Tibial nerve (tissue), 3 donors: ENCODE data around the gene SCP2.

ENCODE experiments used
- POLR2A ChIP-seq, 2 donors: fragments of 450-650 bp; IDR thresholded peaks; one replicate each; pipeline ENCODE4 v1.6.1; 2017; ENCODE audit warnings: antibody characterized with exemption in 2 of 2, mild to moderate bottlenecking in 2 of 2, moderate library complexity in 2 of 2
- TF ChIP-seq, protein P1 (sequence below), 5 experiments: fragments of 200-600 bp in 3 of 5; fragments of 450-650 bp in 2 of 5; sonication (generic) in 3 of 5; IDR thresholded peaks; one replicate each; pipeline ENCODE4 v1.5.1; 2016 to 2019; ENCODE audit warnings: antibody characterized with exemption in 5 of 5, mild to moderate bottlenecking in 3 of 5, moderate library complexity in 2 of 5

DNA sequence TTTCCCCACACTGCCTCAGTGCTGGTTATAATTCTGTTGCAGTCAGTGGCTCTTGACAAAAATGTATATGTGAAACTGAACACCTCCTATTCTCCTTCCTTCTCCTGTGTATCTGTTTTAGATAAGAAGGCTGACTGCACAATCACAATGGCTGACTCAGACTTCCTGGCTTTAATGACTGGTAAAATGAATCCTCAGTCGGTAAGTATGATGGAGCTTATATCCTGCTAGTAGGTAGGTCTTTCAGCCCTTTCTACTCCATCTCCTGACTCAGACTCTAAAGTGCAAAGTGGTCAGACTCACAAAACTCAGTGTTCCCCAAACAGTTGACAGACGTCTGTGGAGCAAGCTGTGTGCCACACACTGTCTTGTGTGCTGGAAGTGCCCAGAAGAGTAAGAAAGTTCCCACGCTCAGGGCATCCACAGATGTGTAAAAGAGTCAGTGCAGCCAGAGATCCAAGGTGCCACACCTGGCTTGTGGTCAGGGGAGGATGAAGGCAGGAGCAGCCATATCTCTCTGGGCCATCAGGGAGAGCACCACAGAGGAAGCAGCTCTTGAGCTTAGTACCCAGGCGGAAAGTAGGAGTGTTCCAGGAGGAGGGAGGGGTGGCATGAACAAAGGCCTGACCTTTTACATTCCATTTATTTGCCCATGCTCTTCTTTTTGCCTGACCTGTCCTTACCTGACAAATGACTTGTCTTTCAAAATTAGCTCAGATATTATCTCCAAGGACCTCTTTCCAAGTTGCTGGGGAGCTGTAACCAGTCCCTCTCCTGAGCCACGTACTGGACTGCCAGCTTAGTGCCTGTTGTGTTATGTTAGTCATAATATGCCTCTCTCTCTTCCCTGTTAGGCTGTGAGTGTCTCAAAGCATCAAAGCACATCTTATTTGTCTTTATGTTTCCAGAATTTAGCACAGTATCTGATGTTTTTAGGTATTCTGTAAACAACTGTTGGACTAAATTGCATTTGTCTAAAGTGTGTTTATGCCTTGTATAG lies 121.0 kb downstream of the SCP2 start:
- TF ChIP-seq, protein P1, sequence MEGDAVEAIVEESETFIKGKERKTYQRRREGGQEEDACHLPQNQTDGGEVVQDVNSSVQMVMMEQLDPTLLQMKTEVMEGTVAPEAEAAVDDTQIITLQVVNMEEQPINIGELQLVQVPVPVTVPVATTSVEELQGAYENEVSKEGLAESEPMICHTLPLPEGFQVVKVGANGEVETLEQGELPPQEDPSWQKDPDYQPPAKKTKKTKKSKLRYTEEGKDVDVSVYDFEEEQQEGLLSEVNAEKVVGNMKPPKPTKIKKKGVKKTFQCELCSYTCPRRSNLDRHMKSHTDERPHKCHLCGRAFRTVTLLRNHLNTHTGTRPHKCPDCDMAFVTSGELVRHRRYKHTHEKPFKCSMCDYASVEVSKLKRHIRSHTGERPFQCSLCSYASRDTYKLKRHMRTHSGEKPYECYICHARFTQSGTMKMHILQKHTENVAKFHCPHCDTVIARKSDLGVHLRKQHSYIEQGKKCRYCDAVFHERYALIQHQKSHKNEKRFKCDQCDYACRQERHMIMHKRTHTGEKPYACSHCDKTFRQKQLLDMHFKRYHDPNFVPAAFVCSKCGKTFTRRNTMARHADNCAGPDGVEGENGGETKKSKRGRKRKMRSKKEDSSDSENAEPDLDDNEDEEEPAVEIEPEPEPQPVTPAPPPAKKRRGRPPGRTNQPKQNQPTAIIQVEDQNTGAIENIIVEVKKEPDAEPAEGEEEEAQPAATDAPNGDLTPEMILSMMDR (IDR thresholded peaks at IDR 0.05), result no peak
- no peak for TF ChIP-seq POLR2A (IDR thresholded peaks at IDR 0.05)
